GM12801 (cell line): ENCODE data around the gene PHF13.

Source experiments
- CTCF ChIP-seq: IDR thresholded peaks from one replicate; pipeline ENCODE4 v1.5.1; 2011; ENCODE audit warnings: control low read depth; ENCODE audit not compliant: insufficient read length; ENCODE audit errors: extremely low read depth

The PHF13 gene

GRCh38 chr1:6632588-6633514 lies 19.3 kb downstream of the PHF13 start:
- no peak for TF ChIP-seq CTCF

DNA sequence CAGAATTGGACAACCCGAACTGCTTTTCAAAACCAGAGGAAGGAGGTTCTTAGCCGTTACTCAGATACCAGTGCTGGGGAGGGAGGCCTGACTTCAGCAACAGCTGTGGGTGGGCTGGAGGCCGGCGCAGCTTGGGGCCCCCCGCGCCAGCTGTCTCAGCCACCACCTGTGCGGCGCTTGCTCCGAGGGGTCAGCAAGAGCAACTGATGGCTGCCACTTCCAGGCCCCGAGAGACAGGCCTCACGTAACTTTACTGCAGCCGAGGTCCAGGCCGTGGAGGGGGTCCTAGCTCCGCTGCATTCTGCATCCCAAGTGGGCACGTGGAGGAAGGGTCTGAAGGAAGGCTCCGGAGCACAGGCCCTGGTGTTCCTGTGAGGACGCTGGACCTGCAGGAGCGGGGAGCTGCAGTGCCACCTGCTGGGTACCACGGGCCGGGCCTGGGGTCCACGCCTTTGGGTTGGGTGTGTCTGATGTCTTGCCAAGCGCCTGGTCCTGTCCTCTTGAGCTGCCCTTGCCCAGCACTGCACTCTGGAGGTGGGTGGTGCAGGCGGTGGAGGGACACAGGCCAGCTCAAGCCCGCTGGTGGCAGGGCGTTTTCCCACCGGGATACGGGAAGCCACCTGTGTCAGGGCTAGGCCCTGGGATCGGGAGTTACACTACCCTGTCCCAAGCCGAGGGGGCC lies 21.0 kb downstream of the PHF13 start:
- no peak for TF ChIP-seq CTCF

GRCh38 chr1:6635161-6635909 lies 21.8 kb downstream of the PHF13 start:
- no peak for TF ChIP-seq CTCF

- no peak for TF ChIP-seq CTCF
These were observed 22.6 kb downstream of the PHF13 start for GRCh38 chr1:6635910-6636760.

GRCh38 chr1:6637770-6638169 lies 24.2 kb downstream of the PHF13 start:
- TF ChIP-seq CTCF = no peak

- no peak for TF ChIP-seq CTCF
These were observed 24.7 kb downstream of the PHF13 start for GRCh38 chr1:6638226-6638625.
